Astrocyte of the spinal cord (primary cell): ENCODE measurements around the gene TPP1.

Source experiments
- DNase-seq: peaks from one replicate; pipeline ENCODE4 v3.0.0; 2011; ENCODE audit warnings: low read depth, low spot score
- H3K4me3 ChIP-seq: 2 replicates; pipeline ENCODE4 v1.5.1; 2011; ENCODE audit warnings: low read depth, mild to moderate bottlenecking, low read length, moderate library complexity
- CTCF ChIP-seq: IDR thresholded peaks from 2 replicates; pipeline ENCODE4 v1.5.1; 2012; ENCODE audit warnings: low read depth, mild to moderate bottlenecking, low read length, inconsistent platforms
- in situ Hi-C: cut with HindIII; loops from 2 replicates; pipeline ENCODE4 v1.10.0; 2017; ENCODE audit warnings: low sequenced_read_pairs

The TPP1 gene

GRCh38 chr11:6616596-6617250, 2.5 kb downstream of the TPP1 start:
- no peak overlapping the region for H3K4me3 ChIP-seq
- in situ Hi-C loops, result no loop called here
- no peak for TF ChIP-seq CTCF
- no peak for DNase-seq

GRCh38 chr11:6615882-6616585, 3.2 kb downstream of the TPP1 start:
- no peak for TF ChIP-seq CTCF
- peak; percentile 23 for DNase-seq
- in situ Hi-C loops, result no loop called here
- no peak overlapping the region for H3K4me3 ChIP-seq

GRCh38 chr11:6615046-6615445, 4.2 kb downstream of the TPP1 start:
- H3K4me3 ChIP-seq, result no peak overlapping the region
- no peak for DNase-seq
- in situ Hi-C loops, result no loop called here
- TF ChIP-seq CTCF, result no peak

- no peak for DNase-seq
- TF ChIP-seq CTCF, result no peak
- H3K4me3 ChIP-seq, result no peak overlapping the region
- in situ Hi-C loops, result no loop called here
Observed at GRCh38 chr11:6614446-6614845, 4.8 kb downstream of the TPP1 start.

- no peak for TF ChIP-seq CTCF
- in situ Hi-C loops, result no loop called here
- H3K4me3 ChIP-seq, result no peak overlapping the region
- DNase-seq, result no peak
Observed at GRCh38 chr11:6613496-6613895, 5.7 kb downstream of the TPP1 start.

- in situ Hi-C loops, result no loop called here
- peak; percentile 56 for TF ChIP-seq CTCF
- peak; percentile 96 for DNase-seq
- H3K4me3 ChIP-seq, result peak within 1 kb of the TSS; percentile 65
Observed at GRCh38 chr11:6612213-6613041, 6.8 kb downstream of the TPP1 start, which contains the start of gene TAF10. TAF10 (minus strand) TSS chr11:6612216; CDS start chr11:6612189, 27 bp downstream.
